Peyer's patch (tissue), 4 donors: Measurements from ENCODE around the gene MANF.

Source experiments
- CTCF ChIP-seq, 6 experiments: fragments of 450-650 bp in 4 of 6; fragments of 200-600 bp in 2 of 6; sonication (generic) in 1 of 6; IDR thresholded peaks; one replicate each; pipeline ENCODE4 v1.5.1; 2017 to 2019; ENCODE audit warnings: antibody characterized with exemption in 6 of 6, mild to moderate bottlenecking in 3 of 6, moderate library complexity in 1 of 6
- POLR2A ChIP-seq, 2 donors: fragments of 450-650 bp; IDR thresholded peaks; one replicate each; pipeline ENCODE4 v1.5.1; 2017; ENCODE audit warnings: antibody characterized with exemption in 2 of 2, mild to moderate bottlenecking in 2 of 2, moderate library complexity in 2 of 2

GRCh38 chr3:51436998-51437639 is 52.0 kb downstream of the MANF start:
- TF ChIP-seq CTCF (IDR thresholded peaks at IDR 0.05) (no peak), POLR2A (IDR thresholded peaks at IDR 0.05) (no peak)
